Upper lobe of left lung (tissue), 6 donors: ENCODE measurements around the gene COL9A2. TPM values are rescaled to one million over a fixed set of nuclear protein-coding genes. Genes with fewer than 3 reads are reported as not detected.

Experiments used
- ATAC-seq, 2 donors: fragments of 200-7000 bp; cut with Tn5 transposase; one replicate each; pipeline ENCODE4 v1.9.1; 2022; ENCODE audit warnings: mild to moderate bottlenecking in 2 of 2, moderate library complexity in 2 of 2; ENCODE audit not compliant: low FRiP score in 2 of 2
- DNase-seq, 2 donors: peaks; one replicate each; pipeline ENCODE4 v3.0.0-alpha.2; 2019 to 2020
- H3K27ac ChIP-seq, 4 donors: fragments of 200-600 bp; sonication (generic); one replicate each; pipeline ENCODE4 v1.5.1; 2016 to 2019
- H3K27me3 ChIP-seq, 4 donors: fragments of 200-600 bp; sonication (generic); one replicate each; pipeline ENCODE4 v1.5.1; 2017 to 2019
- H3K36me3 ChIP-seq, 4 donors: fragments of 200-600 bp; sonication (generic); one replicate each; pipeline ENCODE4 v1.5.1; 2016 to 2019
- H3K4me1 ChIP-seq, 4 donors: fragments of 200-600 bp; sonication (generic); one replicate each; pipeline ENCODE4 v1.5.1; 2018 to 2019
- H3K4me3 ChIP-seq, 4 donors: fragments of 200-600 bp; sonication (generic); one replicate each; pipeline ENCODE4 v1.5.1; 2017 to 2019; ENCODE audit warnings: mild to moderate bottlenecking in 2 of 4, moderate library complexity in 1 of 4
- H3K9me3 ChIP-seq, 4 donors: fragments of 200-600 bp; sonication (generic); one replicate each; pipeline ENCODE4 v1.5.1; 2018 to 2019
- EP300 ChIP-seq, 4 donors: sonication (generic); formaldehyde crosslinking; IDR thresholded peaks; one replicate each; pipeline ENCODE4 v1.5.1; 2017; ENCODE audit warnings: antibody characterized with exemption in 4 of 4, control low read depth in 2 of 4
- POLR2A ChIP-seq, 4 donors: fragments of 450-650 bp; IDR thresholded peaks; one replicate each; pipeline ENCODE4 v1.5.1; 2016 to 2017; ENCODE audit warnings: antibody characterized with exemption in 4 of 4, mild to moderate bottlenecking in 2 of 4
- POLR2AphosphoS5 ChIP-seq, 2 donors: sonication (generic); formaldehyde crosslinking; IDR thresholded peaks; one replicate each; pipeline ENCODE4 v1.5.1; 2017; ENCODE audit warnings: antibody characterized with exemption in 2 of 2
- WGBS, 2 donors: methylation state at CpG; one replicate each; pipeline ENCODE4 v1.1.5; 2017 to 2018; 5-methylcytosine and 5-hydroxymethylcytosine counted together
- total RNA-seq, 6 donors: library from RNA; depleted of rRNA in 4 of 6; stranded (reverse); fragments of >200 nt in 4 of 6; gene quantifications; one replicate each; pipeline versions ENCODE4 v1.1.0 to v1.2.1, GENCODE V29; 2016 to 2021
- TF ChIP-seq, protein P1 (sequence below), 6 experiments: fragments of 450-650 bp in 4 of 6; fragments of 200-600 bp in 2 of 6; sonication (generic) in 2 of 6; IDR thresholded peaks; one replicate each; pipeline ENCODE4 v1.5.1; 2016 to 2019; ENCODE audit warnings: antibody characterized with exemption in 6 of 6
- donor health status: DM: no; HTN: no; CAD: no; lungs with moderate emphysema.
- donor health status: DM: no; HTN: yes; CAD: no; lungs with severe emphysema.

COL9A2 gene
- total RNA-seq, 6 donors from 2014 or later, result 4.2 to 30.4 (median 5.2) TPM

DNA sequence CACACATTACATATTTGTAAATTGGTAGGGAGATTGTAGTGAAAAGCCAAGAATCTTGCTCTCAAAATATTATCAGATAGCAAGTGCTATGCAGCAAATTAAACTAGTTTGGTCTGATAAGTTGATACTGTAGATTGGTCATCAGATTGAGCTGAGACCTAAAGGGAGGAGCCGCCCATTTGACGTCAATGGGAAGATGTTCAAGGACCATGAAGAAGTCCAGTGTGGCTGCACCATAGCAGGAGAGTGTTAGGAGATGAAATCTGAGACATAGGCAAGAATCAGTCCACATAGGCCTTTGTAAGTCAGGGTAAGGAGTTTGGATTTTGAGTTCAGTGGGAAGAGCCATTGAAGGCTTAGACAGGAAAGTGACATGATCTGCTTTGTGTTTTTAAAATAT, 42.8 kb downstream of the COL9A2 start:
- TF ChIP-seq POLR2A (IDR thresholded peaks at IDR 0.05), result no peak
- no peak for TF ChIP-seq EP300 (IDR thresholded peaks at IDR 0.05)
- TF ChIP-seq POLR2AphosphoS5 (IDR thresholded peaks at IDR 0.05), result no peak
- TF ChIP-seq, protein P1, sequence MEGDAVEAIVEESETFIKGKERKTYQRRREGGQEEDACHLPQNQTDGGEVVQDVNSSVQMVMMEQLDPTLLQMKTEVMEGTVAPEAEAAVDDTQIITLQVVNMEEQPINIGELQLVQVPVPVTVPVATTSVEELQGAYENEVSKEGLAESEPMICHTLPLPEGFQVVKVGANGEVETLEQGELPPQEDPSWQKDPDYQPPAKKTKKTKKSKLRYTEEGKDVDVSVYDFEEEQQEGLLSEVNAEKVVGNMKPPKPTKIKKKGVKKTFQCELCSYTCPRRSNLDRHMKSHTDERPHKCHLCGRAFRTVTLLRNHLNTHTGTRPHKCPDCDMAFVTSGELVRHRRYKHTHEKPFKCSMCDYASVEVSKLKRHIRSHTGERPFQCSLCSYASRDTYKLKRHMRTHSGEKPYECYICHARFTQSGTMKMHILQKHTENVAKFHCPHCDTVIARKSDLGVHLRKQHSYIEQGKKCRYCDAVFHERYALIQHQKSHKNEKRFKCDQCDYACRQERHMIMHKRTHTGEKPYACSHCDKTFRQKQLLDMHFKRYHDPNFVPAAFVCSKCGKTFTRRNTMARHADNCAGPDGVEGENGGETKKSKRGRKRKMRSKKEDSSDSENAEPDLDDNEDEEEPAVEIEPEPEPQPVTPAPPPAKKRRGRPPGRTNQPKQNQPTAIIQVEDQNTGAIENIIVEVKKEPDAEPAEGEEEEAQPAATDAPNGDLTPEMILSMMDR (IDR thresholded peaks at IDR 0.05), result no peak
- no peak for DNase-seq
- WGBS, 2 donors, result 93 to 96% methylated on average over 2 of the region's 2 CpGs

DNA sequence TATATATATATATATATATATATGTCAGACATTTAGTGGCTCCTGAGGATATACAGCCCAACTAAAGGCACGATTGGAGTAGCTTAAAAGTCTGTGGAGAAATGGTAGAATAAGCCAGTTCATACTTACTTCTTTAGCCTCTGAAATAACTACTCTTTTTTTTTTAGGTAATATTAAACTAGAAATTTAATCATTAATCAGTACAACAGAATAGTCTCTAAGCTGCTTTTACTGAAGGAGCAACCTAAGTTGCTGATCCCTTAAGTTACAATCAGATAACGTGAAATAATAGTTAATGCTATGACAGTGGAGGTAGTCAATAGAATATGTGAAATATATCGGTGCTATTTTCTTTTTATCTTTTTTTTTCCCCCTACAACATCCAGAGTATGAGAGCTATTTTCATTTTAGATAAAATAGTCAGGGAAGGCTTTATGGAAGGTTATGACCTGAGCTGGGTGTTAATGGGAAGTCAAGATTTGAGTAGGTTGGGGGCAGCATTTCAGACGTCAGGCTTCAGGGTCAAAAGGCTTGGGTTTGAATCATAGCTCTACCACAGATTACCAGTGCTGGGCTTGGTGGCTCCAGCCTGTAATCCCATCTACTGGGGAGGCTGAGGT, 43.4 kb downstream of the COL9A2 start:
- Histone ChIP-seq H3K36me3 (peaks cover 17 to 77% (median 33%) of the 10 kb centered on the region in 4 donors), H3K27ac (no peak overlapping the region), H3K4me3 (no peak overlapping the region), H3K4me1 (no peaks in the 10 kb centered on the region), H3K27me3 (no peaks in the 10 kb centered on the region), H3K9me3 (no peaks in the 10 kb centered on the region)
- WGBS, 2 donors, result 81 to 91% methylated on average over 4 of the region's 4 CpGs
- ATAC-seq, result no peak
- DNase-seq, result no peak
- TF ChIP-seq EP300 (IDR thresholded peaks at IDR 0.05) (no peak), POLR2A (IDR thresholded peaks at IDR 0.05) (no peak), POLR2AphosphoS5 (IDR thresholded peaks at IDR 0.05) (no peak)
- TF ChIP-seq, protein P1 (IDR thresholded peaks at IDR 0.05), result no peak

More for the DNA sequence above, 42.8 kb downstream of the COL9A2 start:
- Histone ChIP-seq H3K36me3 (peaks cover 13 to 77% (median 31%) of the 10 kb centered on the region in 4 donors), H3K4me3 (no peak overlapping the region), H3K9me3 (no peaks in the 10 kb centered on the region), H3K27me3 (no peaks in the 10 kb centered on the region), H3K27ac (no peak overlapping the region), H3K4me1 (no peaks in the 10 kb centered on the region)
- ATAC-seq, result no peak

DNA sequence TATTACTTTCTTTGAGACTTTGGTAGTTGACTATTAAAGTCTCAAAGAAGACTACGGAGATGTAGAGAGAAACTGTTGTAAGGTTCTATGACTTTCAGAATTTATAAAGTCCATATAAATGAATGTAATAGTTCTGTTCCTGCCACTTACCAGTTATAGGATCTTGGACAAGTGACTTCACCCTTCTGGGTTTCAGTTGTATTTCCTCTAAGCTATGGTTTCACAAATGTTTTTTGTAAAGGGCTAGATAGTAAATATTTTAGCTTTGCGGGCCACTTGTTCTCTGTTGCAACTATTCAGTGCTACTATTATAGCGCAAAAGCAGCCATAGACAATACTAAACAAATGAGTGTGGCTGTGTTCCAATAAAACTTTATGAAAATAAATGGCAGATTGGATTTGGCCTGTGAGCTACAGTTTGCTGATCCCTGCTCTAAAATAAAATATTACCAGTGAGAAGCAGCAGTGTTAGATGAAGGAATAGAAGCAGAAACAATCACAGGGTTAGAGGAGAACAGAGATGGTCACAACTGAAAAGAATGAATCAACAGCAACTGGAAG, 44.4 kb downstream of the COL9A2 start:
- Histone ChIP-seq H3K9me3 (no peaks in the 10 kb centered on the region), H3K36me3 (peaks cover 21 to 83% (median 41%) of the 10 kb centered on the region in 4 donors), H3K4me3 (no peak overlapping the region), H3K27ac (no peak overlapping the region), H3K4me1 (peaks cover 0 to under 1% (median 0%) of the 10 kb centered on the region in 4 donors), H3K27me3 (no peaks in the 10 kb centered on the region)
- TF ChIP-seq POLR2A (IDR thresholded peaks at IDR 0.05) (no peak), EP300 (IDR thresholded peaks at IDR 0.05) (no peak), POLR2AphosphoS5 (IDR thresholded peaks at IDR 0.05) (no peak)
- TF ChIP-seq, protein P1 (IDR thresholded peaks at IDR 0.05), result no peak
- WGBS, 2 donors, result 87 to 98% methylated on average over 3 of the region's 3 CpGs
- DNase-seq, result no peak
- no peak for ATAC-seq

DNA sequence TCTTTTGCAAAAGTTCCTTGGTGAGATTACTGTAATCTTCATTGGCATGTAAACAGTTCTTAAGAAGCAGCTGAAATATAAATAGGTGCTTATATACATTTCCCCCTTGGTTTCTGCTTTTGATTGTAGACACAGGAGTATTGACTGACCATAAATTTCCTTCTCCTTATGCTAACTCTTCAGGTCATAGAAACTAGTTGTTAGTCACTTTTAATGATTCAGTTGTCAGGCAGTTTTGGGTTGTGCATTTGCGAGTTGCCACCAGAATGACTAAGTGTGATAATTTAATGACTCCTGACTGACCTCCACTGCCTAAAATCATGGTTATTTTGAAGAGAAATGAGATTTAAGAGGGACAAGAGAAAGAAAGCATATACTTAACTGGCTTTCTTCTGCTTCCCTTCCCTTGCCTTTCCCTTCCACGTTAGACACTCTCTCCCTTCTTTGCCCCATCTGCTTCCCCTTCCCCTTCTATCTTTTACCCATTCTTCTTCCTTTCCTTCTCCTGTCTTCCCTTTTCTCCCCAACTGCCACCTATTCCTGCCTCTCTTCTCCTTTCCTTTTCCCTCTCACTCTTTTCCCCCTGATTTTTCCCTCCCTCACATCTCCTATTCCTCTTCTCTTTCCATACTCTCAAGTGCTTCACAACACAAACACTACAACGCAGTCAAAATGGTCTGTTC, 46.8 kb downstream of the COL9A2 start:
- ATAC-seq (no peak), DNase-seq (no peak)
- H3K4me3 ChIP-seq, result no peak overlapping the region
- TF ChIP-seq, protein P1 (IDR thresholded peaks at IDR 0.05), result no peak
- H3K36me3 ChIP-seq, result peaks cover 23 to 77% (median 40%) of the 10 kb centered on the region in 4 donors
- H3K9me3 ChIP-seq, result no peaks in the 10 kb centered on the region
- H3K4me1 ChIP-seq, result peaks cover 0 to 5% (median 0%) of the 10 kb centered on the region in 4 donors
- WGBS, 2 donors, result 54 to 78% methylated on average over 3 of the region's 3 CpGs
- no peak overlapping the region for H3K27ac ChIP-seq
- no peaks in the 10 kb centered on the region for H3K27me3 ChIP-seq
